ENCODE measurements around the gene RCVRN.
"Not testable (repeated sequence)": the region's sequence is repeated elsewhere in the genome, so short reads cannot be mapped to it uniquely, and the experiment has no call there.

RCVRN gene

GRCh38 chr17:9922012-9922848, 17.2 kb upstream of the RCVRN start:
- DNase-seq (ENCODE audit: low spot score) = no peak

GRCh38 chr17:9921216-9921615, 16.1 kb upstream of the RCVRN start:
- DNase-seq (ENCODE audit: low spot score) = not testable (repeated sequence)

- DNase-seq (ENCODE audit: low spot score) = no peak
Measured at GRCh38 chr17:9918804-9919352, 13.8 kb upstream of the RCVRN start.

- no peak for DNase-seq (ENCODE audit: low spot score)
Measured at GRCh38 chr17:9918352-9918751, 13.3 kb upstream of the RCVRN start.

- no peak for DNase-seq (ENCODE audit: low spot score)
Measured at GRCh38 chr17:9917801-9918200, 12.7 kb upstream of the RCVRN start.

- DNase-seq (ENCODE audit: low spot score) = no peak
Measured at GRCh38 chr17:9917131-9917530, 12.1 kb upstream of the RCVRN start.

GRCh38 chr17:9916108-9916507, 11.0 kb upstream of the RCVRN start:
- no peak for DNase-seq (ENCODE audit: low spot score)

- no peak for DNase-seq (ENCODE audit: low spot score)
Measured at GRCh38 chr17:9913476-9913875, 8.4 kb upstream of the RCVRN start.

GRCh38 chr17:9912121-9913099, 7.3 kb upstream of the RCVRN start:
- no peak for DNase-seq (ENCODE audit: low spot score)

GRCh38 chr17:9911089-9911488, 6.0 kb upstream of the RCVRN start:
- no peak for DNase-seq (ENCODE audit: low spot score)

GRCh38 chr17:9908649-9909042, 3.6 kb upstream of the RCVRN start:
- no peak for DNase-seq (ENCODE audit: low spot score)

- DNase-seq (ENCODE audit: low spot score) = no peak
Measured at GRCh38 chr17:9907883-9908648, 3.0 kb upstream of the RCVRN start.

GRCh38 chr17:9907131-9907530, 2.1 kb upstream of the RCVRN start:
- DNase-seq (ENCODE audit: low spot score) = no peak

- DNase-seq (ENCODE audit: low spot score) = no peak
Measured at GRCh38 chr17:9906616-9907015, 1.5 kb upstream of the RCVRN start.

- peak; percentile 28 for DNase-seq (ENCODE audit: low spot score)
Measured at GRCh38 chr17:9905902-9906301, 831 bp upstream of the RCVRN start.

- no peak for DNase-seq (ENCODE audit: low spot score)
Measured at GRCh38 chr17:9904277-9905077, 594 bp downstream of the RCVRN start.

- no peak for DNase-seq (ENCODE audit: low spot score)
Measured at GRCh38 chr17:9902120-9902519, 3.0 kb downstream of the RCVRN start.

- no peak for DNase-seq (ENCODE audit: low spot score)
Measured at GRCh38 chr17:9900784-9901183, 4.3 kb downstream of the RCVRN start.

GRCh38 chr17:9900044-9900594, 5.0 kb downstream of the RCVRN start:
- DNase-seq (ENCODE audit: low spot score) = no peak

- DNase-seq (ENCODE audit: low spot score) = no peak
Measured at GRCh38 chr17:9899280-9900043, 5.6 kb downstream of the RCVRN start.

Data from activated CD4-positive, alpha-beta T cell treated with anti-CD3 and anti-CD28 coated beads, Interleukin-2, Interleukin-4, amounts not matched to agents 100 ng/mL and 50 ng/mL, durations not matched to agents 16 hours and 8 hours (primary cell).